Activated CD4-positive, alpha-beta T cell treated with anti-CD3 and anti-CD28 coated beads for 24 hours (primary cell): ENCODE data around the gene VRK3.
"Not testable (repeated sequence)": the region's sequence is repeated elsewhere in the genome, so short reads cannot be mapped to it uniquely, and the experiment has no call there.

Source experiments
- DNase-seq, 2 donors: peaks; one replicate each; pipeline ENCODE4 v3.0.0-alpha.2; 2020; ENCODE audit warnings: low read depth in 2 of 2

VRK3 gene

DNA sequence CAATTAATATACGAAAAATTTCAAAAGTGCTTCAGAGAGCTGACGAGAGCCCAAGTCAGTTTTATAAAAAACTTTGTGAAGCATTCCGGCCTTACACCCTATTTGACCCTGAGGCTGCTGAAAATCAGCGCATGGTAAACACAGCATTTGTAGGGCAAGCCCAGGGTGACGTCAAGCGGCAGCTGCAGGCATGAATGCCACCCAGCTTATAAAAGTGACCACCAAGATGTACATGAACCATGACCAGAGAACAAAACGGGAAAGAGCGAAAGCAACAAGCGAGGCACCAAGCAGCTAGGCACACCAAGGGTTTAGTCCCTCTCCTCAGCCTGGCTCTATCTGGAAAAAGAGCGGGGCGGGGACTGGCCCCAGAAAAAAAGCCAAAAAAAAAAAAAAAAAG is 70.2 kb downstream of the VRK3 start:
- no peak for DNase-seq

DNA sequence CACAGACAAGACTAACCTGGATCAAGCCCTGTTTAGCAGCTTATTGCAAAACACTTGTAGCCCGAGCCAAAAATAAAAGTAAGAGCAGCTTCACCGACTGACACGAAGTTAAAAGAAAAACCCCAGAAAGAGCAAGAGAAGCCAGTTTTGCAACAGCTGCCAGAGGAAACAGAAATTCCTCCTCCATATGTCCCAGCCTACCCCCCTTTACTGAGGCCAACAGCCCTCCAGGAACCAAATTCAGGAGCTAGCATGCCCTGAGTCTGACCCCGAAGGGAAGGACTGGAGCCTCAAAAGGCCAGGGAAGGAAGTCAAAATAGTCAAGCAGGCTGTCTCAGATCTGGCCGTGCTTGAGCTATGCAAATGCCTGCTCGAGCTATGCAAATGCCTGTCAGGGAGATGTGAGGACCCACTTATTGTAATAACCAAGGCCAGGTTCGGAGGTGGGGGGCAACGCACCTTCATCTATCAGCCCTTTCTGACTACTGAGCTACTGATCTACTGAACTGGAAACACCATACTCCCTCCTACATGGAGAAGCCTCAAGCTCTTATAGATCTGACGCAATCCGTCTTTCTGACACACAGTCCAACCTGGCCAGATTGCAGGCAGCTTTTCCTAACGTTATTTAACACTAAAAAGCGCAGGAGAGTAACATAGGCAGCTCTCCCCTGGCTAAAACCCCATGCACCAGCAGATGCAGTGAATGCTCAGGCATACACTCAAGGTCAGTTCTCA is 70.9 kb downstream of the VRK3 start:
- DNase-seq, result no peak

DNA sequence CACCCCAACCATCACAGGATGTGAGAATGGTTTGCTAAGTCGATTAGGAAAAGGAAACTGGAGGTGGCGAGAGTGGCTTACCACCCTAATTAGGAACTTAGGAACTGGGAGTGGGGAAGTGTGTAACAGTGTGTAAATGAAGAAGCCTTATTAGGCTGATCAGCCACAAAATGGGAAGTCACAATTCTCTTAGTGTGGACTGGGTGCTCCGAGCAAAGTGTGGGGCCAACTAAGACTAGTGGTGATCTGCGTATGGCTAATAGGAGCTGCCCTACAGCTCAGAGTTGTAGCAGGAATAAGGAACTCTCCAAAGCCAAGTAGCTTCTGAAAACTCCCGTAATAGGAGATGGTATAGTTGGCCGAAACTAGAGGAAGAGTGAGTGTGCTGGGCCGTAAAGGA is 71.8 kb downstream of the VRK3 start:
- DNase-seq, result no peak

DNA sequence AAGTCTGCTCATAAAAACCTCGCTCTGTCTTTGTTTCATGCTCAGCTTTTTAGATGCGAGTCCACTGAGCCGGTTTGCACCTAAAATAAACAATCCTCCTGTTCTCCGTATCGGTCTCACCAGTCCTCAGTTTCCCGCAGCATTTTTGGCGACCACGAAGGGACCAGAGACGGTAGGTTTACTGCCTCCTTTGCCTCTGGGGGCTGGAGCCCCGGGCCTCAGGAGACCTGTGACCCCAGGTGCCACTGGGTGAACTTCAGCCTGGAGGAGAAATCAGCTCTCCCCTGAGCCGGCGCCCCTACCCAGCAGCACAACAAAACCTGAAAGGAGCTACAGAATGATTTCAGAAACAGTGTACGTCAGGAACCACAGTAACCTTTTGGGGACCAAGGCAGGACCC is 72.3 kb downstream of the VRK3 start:
- no peak for DNase-seq

DNA sequence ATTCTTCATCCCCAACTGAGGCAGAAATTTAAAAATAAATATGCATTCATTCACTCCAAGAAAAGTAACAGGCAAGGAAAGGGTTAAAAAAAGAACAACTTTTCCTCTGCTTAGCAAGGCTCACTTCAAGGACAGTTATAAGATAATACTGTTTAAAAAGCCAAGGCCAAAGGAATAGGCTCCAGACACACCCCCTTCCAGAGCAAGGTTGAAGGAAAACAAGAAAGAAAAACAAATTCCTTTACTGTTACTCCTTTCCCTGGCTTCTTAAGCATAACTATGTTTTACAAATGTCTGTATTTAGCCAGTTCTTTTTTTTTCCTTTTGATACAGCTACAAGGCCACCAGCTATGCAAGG is 72.7 kb downstream of the VRK3 start:
- DNase-seq, result no peak

DNA sequence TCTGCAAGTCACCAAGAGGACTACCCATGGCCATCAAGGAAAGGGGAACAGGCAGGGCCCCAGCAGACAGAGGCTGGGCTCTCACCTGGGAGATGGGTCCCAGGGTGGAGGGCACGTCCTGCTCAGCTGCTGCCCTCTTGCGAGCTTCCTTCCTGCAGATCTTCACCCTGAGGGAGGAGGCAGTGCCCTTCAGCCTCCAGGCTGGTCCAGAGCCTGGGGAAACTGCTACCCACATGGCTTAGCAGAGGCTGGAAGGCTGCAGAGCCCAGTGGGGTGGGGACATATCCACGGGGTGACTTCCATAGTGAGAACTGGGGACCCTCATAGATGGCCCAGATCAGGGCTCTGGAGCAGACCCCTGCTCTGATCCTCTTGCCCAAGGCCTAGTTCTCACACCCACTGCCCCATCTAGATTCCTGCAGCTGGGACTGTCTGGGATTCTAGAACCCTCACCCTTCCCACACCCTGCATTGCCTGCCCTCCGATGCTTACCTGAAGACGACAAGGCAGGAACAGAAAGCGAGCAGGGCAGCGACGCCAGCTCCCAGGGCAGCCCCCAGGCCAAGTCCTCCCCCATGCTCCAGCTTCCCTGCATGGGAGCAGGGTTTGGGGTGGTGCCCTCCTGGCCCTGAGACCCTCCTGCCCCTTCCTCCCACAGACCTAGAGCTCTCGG is 73.2 kb downstream of the VRK3 start:
- no peak for DNase-seq

DNA sequence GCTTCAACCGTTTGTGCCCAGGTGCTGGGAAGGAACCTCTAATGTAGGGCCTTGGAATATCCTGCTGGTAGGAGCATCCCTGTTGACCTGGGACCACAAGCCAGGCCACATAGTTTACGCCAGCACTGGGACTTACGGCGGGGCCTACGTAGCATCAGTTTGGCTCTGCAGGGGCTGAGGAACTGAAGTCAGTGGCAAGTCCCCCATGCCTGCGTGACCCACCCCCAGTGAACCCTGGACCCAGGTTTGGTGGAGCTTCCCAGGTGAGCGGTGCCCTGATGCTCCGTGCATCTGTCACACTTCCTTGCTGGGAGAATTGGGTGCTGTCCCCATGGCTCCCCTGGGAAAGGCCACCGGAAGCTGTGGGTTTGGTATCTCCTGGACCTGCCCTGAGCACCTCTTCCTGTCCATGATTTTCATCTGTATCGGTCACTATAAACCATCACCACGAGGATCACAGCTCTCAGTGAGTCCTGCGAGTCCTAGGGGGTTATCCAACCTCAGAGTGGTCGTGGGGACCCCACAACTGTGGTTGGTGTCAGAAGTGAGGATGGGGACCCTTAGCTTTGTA is 74.1 kb downstream of the VRK3 start:
- DNase-seq, result no peak

DNA sequence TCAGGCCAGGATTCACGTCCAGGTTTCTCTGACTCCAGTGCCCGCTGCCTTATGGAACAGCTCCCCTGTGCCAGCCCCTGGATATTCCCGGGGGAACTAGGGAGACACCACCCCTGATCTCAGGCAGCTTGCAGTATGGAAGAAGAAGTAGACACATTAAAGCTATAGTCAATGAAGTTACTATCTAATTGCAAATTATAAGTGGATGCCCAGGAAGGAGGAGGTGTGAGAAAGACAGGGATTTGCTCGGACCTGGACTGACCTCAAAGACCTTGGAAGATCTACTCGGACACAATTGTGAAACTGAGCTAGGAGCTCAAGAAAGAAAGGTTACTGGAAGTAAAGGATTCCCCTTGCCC is 74.6 kb downstream of the VRK3 start:
- DNase-seq, result no peak

DNA sequence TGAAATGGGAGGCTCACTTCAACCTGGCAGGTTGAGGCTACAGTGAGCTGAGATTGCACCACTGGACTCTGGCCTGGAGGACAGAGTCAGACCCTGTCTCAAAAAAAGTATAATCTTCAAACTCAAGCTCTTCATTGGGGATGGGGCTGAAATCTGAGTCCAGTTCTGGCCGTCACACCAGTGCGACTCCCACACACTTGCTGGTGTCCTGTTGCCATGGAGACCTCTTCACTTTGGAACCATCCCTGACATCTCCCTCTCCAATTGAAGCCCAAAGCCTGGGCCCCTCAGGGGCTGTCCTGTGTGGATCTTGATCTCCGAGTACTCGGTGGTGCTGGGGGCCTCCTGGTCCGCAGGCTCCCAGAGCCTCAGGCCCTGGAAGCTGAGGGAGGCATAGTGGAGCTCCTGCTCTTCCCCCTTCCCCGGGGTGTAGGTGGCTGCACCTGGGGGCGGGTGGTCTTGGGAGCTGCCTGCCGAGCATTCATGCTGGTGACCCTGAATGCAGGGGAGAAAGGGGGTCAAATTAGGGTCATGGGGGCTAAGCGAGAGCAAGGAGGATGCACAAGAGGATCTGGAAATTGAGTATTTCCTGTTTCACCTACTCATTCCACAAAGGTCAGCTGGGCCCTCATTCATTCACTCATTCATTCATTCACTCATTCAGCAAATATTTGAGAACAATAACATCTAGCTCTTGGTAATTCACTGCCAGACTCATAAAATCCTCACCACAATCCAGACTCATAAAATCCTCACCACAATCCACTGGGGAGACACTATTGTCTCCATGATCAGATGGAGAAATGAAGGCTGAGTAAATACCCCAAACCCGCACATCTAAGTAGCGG is 75.2 kb downstream of the VRK3 start:
- no peak for DNase-seq

DNA sequence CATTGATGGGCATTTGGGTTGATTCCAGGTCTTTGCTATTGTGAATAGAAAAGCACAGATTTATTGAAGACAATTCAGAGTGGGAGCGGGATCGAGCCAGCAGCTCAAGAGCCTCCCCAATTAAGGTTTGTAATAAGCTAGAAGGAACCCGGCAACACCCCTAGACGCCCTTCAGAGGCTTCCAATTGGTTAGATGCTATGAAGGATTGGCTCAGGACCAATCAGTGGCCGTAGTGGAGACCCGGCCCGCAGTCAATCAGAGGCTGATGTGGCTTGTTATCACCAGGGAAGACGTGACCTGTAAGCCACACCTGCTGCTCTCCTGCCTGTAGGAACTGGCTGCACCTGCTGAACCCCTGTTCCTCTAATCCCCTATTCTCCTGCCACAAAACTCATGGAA is 78.8 kb downstream of the VRK3 start:
- DNase-seq, result no peak

DNA sequence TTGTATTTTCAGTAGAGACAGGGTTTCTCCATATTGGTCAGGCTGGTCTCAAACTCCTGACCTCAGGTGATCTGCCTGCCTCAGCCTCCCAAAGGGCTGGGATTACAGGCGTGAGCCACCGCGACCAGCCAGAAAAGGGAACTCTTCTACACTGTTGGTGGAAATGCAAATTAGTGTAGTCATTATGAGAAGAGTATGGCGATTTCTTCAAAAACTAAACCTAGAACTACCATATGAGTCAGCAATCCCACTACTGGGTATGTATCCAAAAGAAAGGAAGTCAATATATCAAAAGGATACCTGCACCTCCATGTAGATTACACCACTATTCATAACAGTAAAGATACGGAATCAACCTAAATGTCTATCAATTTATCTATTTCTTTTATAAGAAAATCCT is 80.6 kb downstream of the VRK3 start:
- DNase-seq, result not testable (repeated sequence)

DNA sequence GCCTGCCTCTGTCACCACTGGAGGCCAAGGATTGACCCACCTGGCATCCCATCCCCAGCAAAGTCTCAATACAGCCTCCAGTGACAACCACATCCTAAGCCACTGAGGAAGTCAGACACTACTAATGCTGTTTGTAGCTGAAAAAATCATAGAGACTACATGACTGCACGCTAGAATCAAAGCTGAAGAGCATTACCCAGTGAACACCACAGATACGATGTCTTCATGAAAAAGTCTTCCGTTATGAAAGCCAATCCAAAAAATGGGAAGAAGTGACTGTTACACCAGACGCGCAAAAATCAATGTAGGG is 84.7 kb downstream of the VRK3 start:
- no peak for DNase-seq

DNA sequence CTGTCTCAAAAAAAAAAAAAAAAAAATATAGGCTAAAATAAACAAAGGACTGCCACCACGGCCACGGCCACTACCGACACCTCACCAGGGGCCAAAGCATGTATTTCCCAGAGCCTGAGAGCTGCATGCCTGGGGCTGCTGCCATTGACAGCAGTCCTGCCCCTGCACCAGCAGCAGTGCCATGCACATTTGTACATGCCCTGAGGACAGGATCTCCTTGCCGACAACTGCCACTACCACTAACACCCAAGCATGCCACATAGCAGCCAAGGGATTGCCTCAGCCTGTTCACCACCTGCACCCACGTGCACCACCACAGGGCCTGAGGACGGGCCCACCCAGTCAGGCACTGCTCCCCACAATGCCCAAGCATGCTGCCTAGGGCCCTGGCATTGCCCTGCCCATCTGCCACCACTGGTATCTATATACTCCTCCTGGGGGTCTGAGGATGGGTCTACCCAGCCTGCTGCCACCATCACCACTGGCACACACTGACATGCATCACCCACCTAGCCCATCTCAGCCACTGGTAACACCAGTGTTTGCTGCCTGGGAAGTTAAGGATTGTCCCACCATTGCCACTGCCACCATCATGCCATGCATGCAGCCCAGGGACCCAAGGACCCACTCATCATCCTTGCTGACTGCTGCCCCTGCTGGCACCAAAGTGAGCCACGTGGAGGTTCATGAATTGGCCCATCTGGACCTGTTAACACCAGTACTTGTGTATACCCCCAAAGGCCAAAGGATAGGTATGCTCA is 85.3 kb downstream of the VRK3 start:
- no peak for DNase-seq

DNA sequence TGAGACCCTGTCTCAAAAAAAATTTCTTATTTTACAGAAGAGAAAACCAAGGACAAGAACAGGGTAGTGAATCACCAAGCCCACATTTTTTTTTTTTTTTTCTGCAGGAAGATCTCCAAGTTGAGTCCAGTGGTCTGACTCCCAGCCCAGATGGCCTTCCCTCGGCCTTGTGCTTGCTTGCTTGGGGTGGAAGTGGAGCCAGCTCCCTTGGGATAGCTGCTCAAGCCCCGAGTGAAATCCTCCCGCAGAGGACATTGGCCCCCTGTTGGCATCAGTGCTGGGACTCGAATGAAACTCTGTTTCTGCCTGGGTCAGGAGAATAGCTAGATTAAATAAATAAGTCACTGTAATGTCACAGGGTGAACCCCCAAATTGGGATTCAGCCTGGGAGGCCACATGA is 86.5 kb downstream of the VRK3 start:
- DNase-seq, result no peak

DNA sequence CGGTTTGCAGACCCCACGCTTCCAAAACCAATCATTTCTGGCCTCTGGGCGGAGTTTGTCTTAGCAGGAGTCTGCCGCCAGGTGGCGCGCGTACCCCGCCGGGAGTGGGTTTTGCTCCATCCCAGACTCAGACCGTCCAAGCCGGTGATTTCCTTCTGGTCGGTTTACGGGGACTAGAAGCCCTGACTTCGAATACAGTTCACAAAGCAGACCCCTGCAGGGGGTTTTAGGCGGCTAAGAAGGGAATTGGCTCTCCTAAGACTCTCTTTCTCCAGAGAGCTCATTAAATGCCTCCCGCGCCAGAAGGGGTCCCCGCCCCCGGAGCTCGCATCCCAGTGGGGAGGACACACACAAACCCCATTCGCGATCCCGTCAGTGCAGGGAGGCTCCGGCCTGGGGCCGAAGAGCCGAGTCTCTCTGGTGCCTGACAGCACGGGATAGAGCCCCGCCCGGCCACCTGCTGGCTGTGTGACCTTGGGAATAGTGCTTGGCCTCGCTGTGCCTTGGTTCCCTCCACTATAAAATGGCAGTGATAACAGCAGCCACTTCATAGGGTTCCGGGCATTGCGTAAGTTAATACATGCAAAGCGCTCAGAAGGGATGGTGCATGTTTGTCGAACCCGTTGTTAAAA is 87.3 kb downstream of the VRK3 start:
- DNase-seq, result peak; percentile 75 to 79

DNA sequence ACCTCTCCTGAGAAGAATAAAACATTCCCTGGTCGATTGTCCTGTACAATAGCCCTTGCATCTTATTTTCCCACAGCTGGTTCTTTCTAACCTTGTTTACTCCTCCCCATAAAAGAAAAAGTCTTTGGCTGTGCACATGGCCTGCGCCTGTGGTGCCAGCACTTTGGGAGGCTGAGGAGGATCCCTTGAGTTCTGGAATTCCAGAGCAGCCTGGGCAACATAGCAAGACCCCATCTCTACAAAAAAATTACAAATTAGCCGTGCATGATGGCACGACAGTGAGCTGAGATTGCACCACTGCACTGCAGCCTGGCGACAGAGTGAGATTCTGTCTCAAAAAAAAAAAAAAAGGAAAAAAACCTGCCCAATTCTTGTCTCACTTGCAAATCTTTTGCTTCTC is 88.6 kb downstream of the VRK3 start:
- no peak for DNase-seq

DNA sequence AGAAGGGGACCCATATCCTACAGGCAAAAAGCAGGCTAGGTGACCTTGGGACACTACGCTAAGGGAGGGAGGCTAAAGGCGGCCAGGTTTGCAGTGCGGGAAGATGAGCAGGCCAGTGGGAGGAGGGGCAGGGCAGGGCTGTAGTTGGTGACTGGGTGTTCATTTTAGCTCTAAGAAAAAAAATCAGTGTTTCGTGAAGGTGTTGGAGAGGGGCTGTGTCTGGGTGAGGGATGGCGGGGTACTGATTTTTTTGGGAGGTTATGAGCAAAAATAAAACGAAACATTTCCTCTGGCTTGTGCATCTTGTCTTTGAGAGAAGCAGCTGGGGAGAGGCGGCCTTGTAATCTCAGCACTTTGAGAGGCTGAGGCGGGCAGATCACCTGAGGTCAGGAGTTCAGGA is 91.5 kb downstream of the VRK3 start:
- DNase-seq, result no peak

DNA sequence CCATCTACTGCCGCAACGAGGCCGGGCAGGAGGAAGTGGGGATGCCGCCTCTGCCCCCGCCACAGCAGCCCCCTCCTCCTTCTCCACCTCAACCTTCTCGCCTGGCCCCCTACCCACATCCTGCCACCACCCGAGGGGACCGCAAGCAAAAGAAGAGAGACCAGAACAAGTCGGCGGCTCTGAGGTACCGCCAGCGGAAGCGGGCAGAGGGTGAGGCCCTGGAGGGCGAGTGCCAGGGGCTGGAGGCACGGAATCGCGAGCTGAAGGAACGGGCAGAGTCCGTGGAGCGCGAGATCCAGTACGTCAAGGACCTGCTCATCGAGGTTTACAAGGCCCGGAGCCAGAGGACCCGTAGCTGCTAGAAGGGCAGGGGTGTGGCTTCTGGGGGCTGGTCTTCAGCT is 92.4 kb downstream of the VRK3 start:
- no peak for DNase-seq

DNA sequence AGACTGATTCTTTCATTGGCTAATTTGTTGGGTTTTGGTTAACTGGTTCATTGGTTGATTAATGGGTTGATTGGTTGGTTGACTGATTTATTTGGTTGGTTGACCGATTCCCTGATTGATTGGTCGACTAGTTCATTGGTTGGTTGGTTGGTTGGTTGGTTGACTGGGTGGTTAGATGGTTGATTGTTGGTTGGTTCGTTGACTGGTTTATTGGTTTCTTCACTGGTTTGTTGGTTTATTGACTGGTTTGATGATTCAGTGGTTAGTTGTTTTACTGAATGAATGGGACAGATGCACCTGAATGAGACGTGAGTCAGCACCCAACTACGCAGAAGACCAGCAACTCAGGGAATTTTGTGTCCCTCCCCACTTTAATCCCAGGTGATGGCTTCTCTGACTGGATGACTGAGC is 93.1 kb downstream of the VRK3 start:
- DNase-seq, result no peak

DNA sequence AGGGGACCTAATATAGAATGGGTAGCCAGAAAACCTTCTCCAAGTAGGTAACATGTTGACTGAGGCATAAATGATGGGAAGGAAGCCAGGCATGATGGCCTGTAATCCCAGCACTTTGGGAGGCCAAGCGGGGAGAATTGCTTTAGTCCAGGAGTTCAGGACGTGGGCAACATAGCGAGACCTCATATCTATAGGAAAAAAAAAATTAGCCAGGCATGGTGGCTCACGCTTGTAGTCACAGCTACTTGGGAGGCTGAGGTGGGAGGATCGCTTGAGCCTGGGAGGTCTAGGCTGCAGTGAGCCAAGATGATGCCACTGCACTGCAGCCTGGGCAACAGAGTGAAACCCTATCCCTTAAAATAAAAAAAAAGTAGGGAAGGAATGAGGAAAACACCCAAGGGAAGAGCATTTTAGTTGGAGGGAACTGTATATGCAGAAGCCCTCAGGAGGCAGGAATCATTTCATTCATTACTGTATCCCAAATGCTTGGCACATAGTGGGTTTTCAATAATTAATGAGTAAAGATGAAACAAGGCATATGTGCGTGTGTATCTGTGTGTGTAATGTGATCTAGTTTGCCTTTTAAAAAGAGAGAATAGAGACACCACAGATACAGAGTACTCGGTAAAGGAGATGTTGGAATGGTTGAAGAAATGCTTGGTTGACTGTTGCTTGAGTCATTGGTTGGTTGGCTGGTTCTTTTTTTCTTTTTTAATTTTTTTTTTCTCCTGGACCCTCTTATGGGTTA is 93.7 kb downstream of the VRK3 start:
- DNase-seq, result no peak

DNA sequence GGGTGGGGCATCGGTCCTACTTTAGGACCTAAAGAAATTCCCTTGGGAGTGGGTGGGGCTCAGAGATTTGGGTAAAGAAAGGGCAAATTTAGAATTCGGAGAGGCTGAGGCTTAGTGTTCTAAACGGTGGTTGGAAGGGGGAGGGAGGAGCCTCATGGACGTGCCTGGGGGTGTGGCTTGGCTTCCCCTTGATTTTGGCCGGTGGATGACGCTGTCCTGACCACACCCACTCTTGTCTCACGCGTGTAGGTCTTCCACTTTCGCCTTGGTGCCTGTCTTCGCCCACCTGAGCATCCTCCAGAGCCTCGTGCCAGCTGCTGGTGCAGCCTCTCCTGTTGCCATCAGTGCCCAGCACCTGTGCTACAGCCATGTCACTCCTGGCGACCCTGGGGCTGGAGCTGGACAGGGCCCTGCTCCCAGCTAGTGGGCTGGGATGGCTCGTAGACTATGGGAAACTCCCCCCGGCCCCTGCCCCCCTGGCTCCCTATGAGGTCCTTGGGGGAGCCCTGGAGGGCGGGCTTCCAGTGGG is 94.6 kb downstream of the VRK3 start:
- DNase-seq, result no peak
